ENCODE results near the gene RRP15. TPM values are rescaled to one million over a fixed set of nuclear protein-coding genes. Genes with fewer than 3 reads are reported as not detected.

The RRP15 gene
- total and polyA plus RNA-seq, 9 of the 15 experiments (the other 6 are each of a cell fraction or from before 2014, with no cell fraction given): 9.5 to 58.1 (median 29.3) TPM

DNA sequence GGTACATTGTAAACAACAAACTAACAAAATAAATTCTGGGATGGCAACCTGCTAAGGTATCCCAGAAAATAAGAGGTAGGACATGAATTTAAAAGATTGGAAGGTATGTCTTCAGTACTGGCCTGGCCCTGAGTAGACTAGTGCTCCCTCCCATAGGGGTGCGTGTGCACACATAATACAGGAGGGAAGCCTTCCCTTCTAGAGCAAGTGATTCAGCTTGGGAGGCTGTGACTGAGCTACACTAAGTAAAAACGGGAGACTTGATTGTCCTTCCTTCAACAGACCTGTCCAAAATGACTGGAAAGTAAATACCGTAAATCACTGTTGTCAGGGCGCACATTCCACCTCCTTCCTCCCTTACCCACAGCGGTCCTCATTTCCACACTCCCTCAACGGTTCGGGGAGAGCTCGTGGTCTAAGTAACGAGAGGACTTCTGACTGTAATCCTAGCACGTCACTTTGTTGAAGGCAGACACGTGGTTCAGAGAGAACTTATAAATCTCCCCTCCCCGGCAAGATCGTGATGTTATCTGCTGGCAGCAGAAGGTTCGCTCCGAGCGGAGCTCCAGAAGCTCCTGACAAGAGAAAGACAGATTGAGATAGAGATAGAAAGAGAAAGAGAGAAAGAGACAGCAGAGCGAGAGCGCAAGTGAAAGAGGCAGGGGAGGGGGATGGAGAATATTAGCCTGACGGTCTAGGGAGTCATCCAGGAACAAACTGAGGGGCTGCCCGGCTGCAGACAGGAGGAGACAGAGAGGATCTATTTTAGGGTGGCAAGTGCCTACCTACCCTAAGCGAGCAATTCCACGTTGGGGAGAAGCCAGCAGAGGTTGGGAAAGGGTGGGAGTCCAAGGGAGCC lies 60.0 kb downstream of the RRP15 start, which contains the start of gene TGFB2 (continued):
- TF ChIP-seq UBTF (IDR thresholded peaks at IDR 0.05; ENCODE audit: borderline replicate concordance in 1 of 2, low read depth in 2 of 2, low read length in 2 of 2) (0 out of 4 replicates have a peak, but pooled peaks of 1 of the 2 experiments have one; percentile 38), NCOR1 (IDR thresholded peaks at IDR 0.05) (peak; percentile 37; the same call in 1 of the 2 replicates), CTBP1 (IDR thresholded peaks at IDR 0.05; ENCODE audit: borderline replicate concordance) (peak; percentile 58; the same call in 1 of the 2 replicates), MEIS2 (IDR thresholded peaks at IDR 0.05; ENCODE audit: partially characterized antibody) (peak; percentile 98), ZNF76 (CRISPR knock-in tag; IDR thresholded peaks at IDR 0.05; ENCODE audit: borderline replicate concordance) (no peak), HBP1 (CRISPR knock-in tag; IDR thresholded peaks at IDR 0.05) (0 out of 2 replicates have a peak, but pooled peaks have one; percentile 9), KLF16 (IDR thresholded peaks at IDR 0.05) (peak; percentile 49; the same call in 1 of the 2 replicates), NR2F6 (CRISPR knock-in tag; IDR thresholded peaks at IDR 0.05) (no peak), MTA2 (IDR thresholded peaks at IDR 0.05; ENCODE audit: low read depth) (peak; percentile 61), USF1 (CRISPR knock-in tag; IDR thresholded peaks at IDR 0.05) (peak; percentile 39; the same call in 1 of the 2 replicates), ZNF140 (CRISPR knock-in tag; IDR thresholded peaks at IDR 0.05) (no peak), TBL1XR1 (IDR thresholded peaks at IDR 0.05; ENCODE audit: low read length in 2 of 2) (0 out of 4 replicates have a peak, but pooled peaks of 1 of the 2 experiments have one; percentile 18), CXXC5 (CRISPR knock-in tag; IDR thresholded peaks at IDR 0.05) (peak; percentile 88), ELF4 (CRISPR knock-in tag; IDR thresholded peaks at IDR 0.05) (0 out of 2 replicates have a peak, but pooled peaks have one; percentile 36), ZNF75A (CRISPR knock-in tag; IDR thresholded peaks at IDR 0.05) (no peak), NBN (IDR thresholded peaks at IDR 0.05; ENCODE audit: low read depth) (peak; percentile 26; the same call in 1 of the 2 replicates)
- TF ChIP-seq, protein P1, sequence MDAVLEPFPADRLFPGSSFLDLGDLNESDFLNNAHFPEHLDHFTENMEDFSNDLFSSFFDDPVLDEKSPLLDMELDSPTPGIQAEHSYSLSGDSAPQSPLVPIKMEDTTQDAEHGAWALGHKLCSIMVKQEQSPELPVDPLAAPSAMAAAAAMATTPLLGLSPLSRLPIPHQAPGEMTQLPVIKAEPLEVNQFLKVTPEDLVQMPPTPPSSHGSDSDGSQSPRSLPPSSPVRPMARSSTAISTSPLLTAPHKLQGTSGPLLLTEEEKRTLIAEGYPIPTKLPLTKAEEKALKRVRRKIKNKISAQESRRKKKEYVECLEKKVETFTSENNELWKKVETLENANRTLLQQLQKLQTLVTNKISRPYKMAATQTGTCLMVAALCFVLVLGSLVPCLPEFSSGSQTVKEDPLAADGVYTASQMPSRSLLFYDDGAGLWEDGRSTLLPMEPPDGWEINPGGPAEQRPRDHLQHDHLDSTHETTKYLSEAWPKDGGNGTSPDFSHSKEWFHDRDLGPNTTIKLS (IDR thresholded peaks at IDR 0.05; ENCODE audit: borderline replicate concordance, low read depth): peak; percentile 47; the same call in 1 of the 2 replicates
- TF ChIP-seq, protein P2, sequence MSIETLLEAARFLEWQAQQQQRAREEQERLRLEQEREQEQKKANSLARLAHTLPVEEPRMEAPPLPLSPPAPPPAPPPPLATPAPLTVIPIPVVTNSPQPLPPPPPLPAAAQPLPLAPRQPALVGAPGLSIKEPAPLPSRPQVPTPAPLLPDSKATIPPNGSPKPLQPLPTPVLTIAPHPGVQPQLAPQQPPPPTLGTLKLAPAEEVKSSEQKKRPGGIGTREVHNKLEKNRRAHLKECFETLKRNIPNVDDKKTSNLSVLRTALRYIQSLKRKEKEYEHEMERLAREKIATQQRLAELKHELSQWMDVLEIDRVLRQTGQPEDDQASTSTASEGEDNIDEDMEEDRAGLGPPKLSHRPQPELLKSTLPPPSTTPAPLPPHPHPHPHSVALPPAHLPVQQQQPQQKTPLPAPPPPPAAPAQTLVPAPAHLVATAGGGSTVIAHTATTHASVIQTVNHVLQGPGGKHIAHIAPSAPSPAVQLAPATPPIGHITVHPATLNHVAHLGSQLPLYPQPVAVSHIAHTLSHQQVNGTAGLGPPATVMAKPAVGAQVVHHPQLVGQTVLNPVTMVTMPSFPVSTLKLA (conservative IDR thresholded peaks at IDR 0.05): peak; percentile 60 to 77; a peak in 2 of 4 replicates

Measured in K562 (cell line).